SK-MEL-5 (cell line): Measurements from ENCODE around the gene KIF3C. TPM values are rescaled to one million over a fixed set of nuclear protein-coding genes. Genes with fewer than 3 reads are reported as not detected.

Source experiments
- small RNA-seq, 2 experiments: library from RNA; depleted of rRNA; stranded (forward); fragments of <200 nt; gene quantifications; one replicate each; pipeline ENCODE3, GENCODE V24; 2014
- total RNA-seq: library from RNA; depleted of rRNA; stranded (reverse); fragments of >200 nt; shearing (Covaris generic); gene quantifications from 2 replicates; pipeline ENCODE4 v1.2.3, GENCODE V29; 2014; rRNA removed

Gene KIF3C
- total RNA-seq, 1 experiment from 2014 or later: 19.3 TPM

Small RNA genes lying within 50 kb of the gene (small RNA-seq; reads per million reads assigned to genes)
- gene NDUFB4P4: 0 reads per million in 2 experiments
- 0 reads per million in 2 experiments for gene UQCRHP2

Other genes starting within 250 kb of the KIF3C start
- gene ASXL2, start 104.0 kb downstream of the KIF3C start, total RNA-seq: 19.9 and 24.8 TPM in 2 replicates
- 101 and 127 TPM in 2 replicates for gene RAB10, start 51.6 kb upstream of the KIF3C start, total RNA-seq
- 4.0 and 5.0 TPM in 2 replicates for gene GAREM2, start 190.6 kb upstream of the KIF3C start, total RNA-seq